ENCODE measurements around the gene CIB1.
A peak's percentile ranks its signal among the peaks of the same experiment; 100 is the strongest.

The CIB1 gene

GRCh38 chr15:90223441-90224165 lies 10.1 kb downstream of the CIB1 start:
- no peak overlapping the region for H3K4me3 ChIP-seq (ENCODE audit: low read length)
- TF ChIP-seq, protein P1, sequence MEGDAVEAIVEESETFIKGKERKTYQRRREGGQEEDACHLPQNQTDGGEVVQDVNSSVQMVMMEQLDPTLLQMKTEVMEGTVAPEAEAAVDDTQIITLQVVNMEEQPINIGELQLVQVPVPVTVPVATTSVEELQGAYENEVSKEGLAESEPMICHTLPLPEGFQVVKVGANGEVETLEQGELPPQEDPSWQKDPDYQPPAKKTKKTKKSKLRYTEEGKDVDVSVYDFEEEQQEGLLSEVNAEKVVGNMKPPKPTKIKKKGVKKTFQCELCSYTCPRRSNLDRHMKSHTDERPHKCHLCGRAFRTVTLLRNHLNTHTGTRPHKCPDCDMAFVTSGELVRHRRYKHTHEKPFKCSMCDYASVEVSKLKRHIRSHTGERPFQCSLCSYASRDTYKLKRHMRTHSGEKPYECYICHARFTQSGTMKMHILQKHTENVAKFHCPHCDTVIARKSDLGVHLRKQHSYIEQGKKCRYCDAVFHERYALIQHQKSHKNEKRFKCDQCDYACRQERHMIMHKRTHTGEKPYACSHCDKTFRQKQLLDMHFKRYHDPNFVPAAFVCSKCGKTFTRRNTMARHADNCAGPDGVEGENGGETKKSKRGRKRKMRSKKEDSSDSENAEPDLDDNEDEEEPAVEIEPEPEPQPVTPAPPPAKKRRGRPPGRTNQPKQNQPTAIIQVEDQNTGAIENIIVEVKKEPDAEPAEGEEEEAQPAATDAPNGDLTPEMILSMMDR (conservative IDR thresholded peaks at IDR 0.05; ENCODE audit: low read length), result no peak
- DNase-seq (ENCODE audit: low read depth), result no peak

DNA sequence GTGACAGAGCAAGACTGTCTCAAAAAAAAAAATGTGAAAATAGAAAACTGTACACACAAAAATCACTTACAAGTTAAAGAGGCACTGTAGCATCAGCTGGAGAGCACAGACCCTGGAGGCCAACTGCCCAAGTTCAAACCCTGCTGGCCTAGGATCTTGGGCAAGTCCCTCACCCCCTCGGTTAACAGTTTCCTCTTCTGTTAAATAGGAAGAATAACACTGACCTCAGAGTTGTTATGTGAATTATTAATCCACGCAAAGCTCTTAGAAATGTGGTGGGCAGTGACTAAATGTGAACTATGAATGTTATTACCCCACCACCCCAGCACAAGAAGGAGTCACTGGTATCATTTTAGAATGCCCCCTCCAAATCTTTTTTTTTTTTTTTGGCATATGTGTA lies 11.2 kb downstream of the CIB1 start:
- TF ChIP-seq, protein P1 (conservative IDR thresholded peaks at IDR 0.05; ENCODE audit: low read length), result no peak
- no peak overlapping the region for H3K4me3 ChIP-seq (ENCODE audit: low read length)
- DNase-seq (ENCODE audit: low read depth), result no peak

- TF ChIP-seq, protein P1 (conservative IDR thresholded peaks at IDR 0.05; ENCODE audit: low read length), result peak; percentile 95
- DNase-seq (ENCODE audit: low read depth), result peak; percentile 90
Observed at GRCh38 chr15:90221246-90221900, 12.4 kb downstream of the CIB1 start.

DNA sequence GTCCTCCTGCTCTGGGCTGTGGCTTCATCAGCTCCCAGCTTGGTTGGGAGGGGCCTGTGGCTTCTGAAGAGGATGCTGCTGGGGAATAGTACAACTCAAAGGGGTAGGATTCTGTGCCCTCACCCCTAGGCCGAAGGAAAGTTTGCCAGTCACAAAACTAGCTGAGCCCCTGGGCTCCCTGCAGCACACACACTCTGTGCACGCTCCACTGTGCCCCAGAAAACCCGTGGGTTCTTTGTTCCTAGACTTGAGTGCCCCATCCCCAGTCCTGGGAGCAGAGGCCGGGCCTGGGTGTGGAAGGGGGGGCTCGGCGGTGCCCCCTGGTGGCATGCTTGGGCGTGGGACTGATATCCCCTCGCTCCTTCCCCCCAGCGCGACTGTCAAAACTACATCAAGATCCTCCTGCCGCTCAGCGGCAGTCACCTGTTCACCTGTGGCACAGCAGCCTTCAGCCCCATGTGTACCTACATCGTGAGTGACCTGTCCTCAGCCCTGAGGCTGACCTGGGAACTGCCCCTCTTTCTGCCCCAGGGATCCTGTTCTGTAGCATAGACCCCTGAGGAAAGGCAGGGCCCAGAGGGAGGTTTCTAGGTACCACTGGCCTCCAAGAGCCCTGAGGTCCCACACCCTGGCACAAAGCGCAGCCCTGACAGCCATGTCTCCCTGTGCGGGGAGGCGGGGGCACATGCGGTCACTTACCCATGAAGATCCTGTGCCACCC lies 14.2 kb downstream of the CIB1 start:
- TF ChIP-seq, protein P1 (conservative IDR thresholded peaks at IDR 0.05; ENCODE audit: low read length), result peak; percentile 53
- DNase-seq (ENCODE audit: low read depth), result no peak
- no peak overlapping the region for H3K4me3 ChIP-seq (ENCODE audit: low read length)

More at GRCh38 chr15:90221246-90221900, 12.4 kb downstream of the CIB1 start:
- no peak overlapping the region for H3K4me3 ChIP-seq (ENCODE audit: low read length)

DNA sequence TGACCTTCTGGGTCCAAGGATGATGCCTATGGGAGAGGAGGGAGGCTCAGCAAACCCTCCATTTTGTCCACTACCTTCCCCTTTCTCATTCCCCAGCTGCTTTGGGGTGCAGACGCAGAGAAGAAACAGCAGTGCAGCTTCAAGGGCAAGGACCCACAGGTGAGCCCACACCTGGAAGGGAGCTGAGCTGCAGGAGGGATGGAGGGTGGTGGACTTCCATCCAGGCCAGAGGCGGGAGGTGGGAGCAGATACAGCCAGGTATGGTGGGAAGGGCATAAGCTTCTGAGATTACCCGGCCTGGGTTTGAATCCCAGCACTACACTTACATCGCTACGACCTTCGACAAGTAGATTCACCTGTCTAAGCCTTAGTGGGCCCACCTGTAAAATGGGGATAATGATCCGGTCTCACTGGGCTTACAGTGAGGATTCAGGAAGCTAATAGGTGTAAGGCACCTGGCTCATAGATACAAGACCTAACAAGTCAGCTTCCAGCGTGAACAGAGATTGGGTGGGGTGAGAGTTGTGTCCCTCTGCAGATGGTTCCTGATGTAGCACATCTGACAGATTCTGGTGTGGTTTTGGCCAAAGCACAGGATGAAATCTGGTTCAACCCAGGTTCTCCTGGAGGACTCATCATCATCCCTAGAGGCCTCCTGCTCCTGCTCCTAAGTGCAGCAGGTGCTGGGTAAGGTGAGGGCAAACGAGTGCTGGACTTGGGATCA lies 15.9 kb downstream of the CIB1 start:
- TF ChIP-seq, protein P1 (conservative IDR thresholded peaks at IDR 0.05; ENCODE audit: low read length), result no peak
- H3K4me3 ChIP-seq (ENCODE audit: low read length), result no peak overlapping the region
- DNase-seq (ENCODE audit: low read depth), result no peak

- no peak overlapping the region for H3K4me3 ChIP-seq (ENCODE audit: low read length)
- DNase-seq (ENCODE audit: low read depth), result no peak
- TF ChIP-seq, protein P1 (conservative IDR thresholded peaks at IDR 0.05; ENCODE audit: low read length), result peak; percentile 40
Observed at GRCh38 chr15:90214553-90215196, 19.1 kb downstream of the CIB1 start.

Data from AG10803 (cell line).